NCI-H1048 (cell line): ENCODE results near the gene SMIM24.

Experiments
- DNase-seq: peaks from one replicate; lab custom pipeline; 2025; lab: John Stamatoyannopoulos, UW

The SMIM24 gene

DNA sequence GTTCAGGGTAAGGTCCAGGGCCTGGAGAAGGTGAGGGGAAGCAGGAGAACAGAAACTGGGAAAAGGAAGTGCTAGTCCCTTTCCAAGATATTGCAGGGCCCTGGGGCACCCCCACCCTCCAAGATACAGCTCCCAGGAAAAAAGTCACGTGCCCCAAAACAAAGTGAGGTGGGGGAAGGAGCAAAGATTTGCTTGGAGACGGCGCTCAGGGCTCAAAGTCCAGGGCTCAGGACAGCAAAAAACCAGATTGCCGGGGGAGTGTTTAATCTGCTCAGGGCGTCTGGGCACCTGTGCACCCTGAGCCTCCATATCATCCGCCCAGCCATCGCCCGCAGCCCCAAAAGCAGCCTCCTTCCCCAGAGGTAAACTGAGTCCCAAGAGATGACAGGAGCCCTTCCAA lies 6.3 kb downstream of the SMIM24 start:
- DNase-seq = no peak

DNA sequence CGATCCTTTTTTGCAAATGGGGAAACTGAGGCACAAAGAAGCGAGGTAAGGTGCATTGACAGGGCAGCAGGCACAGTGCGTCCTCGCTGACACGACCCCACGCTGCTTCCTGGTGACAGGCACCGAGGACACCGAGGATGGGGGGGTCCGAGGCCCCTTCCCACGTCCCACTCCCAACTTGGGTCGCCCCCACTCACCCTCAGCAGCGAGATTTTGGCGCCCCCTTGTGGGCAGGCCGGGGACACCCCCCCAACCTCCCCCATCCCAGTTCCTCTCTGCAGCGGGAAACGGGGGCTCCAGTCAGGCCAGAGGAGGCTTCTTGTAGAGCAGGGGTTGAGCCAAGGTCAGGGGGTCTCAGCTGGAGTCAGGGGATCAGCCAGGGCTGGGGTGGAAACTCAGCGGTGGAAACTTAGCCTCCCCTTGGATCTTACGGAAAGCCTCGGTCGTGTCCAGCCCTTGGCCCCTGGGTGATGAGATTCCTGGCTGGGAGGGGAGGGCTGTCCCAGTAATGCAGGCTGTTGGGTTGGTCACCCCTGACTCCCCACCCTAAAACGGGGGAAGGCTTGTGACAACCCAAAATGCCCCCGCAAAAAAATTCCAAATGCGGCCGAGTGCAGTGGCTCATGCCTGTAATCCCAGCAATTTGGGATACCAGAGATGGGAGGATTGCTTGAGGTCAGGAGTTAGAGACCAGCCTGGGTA lies 8.2 kb downstream of the SMIM24 start:
- DNase-seq = no peak

DNA sequence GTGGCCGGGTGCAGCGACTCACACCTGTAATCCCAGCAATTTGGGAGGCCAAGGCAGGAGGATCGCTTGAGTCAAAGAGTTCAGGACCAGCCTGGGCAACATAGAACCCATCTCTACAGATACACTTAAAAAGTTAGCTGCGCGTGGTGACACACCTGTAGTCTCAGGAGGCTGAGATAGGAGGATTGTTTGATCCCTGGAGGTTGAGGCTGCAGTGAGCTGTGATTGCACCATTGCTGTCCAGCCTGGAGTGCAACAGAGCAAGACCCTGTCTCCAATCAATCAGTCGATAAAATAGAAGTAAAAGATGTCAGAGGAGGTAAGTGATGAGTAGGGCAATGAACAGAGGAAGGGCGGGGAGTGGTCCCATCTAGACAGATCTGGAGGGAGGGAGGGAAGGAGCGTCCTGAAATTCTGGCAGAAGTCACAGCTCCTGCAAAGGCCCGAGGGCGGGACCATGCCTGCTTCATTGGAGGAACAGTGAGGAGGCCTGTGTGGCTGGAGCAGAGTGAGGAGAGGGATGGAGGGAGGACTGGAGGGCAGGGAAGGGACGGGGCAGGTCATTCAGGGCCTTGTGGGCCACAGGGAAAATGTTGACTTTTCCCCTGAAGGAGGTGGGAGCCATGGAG lies 9.7 kb downstream of the SMIM24 start:
- DNase-seq = no peak

DNA sequence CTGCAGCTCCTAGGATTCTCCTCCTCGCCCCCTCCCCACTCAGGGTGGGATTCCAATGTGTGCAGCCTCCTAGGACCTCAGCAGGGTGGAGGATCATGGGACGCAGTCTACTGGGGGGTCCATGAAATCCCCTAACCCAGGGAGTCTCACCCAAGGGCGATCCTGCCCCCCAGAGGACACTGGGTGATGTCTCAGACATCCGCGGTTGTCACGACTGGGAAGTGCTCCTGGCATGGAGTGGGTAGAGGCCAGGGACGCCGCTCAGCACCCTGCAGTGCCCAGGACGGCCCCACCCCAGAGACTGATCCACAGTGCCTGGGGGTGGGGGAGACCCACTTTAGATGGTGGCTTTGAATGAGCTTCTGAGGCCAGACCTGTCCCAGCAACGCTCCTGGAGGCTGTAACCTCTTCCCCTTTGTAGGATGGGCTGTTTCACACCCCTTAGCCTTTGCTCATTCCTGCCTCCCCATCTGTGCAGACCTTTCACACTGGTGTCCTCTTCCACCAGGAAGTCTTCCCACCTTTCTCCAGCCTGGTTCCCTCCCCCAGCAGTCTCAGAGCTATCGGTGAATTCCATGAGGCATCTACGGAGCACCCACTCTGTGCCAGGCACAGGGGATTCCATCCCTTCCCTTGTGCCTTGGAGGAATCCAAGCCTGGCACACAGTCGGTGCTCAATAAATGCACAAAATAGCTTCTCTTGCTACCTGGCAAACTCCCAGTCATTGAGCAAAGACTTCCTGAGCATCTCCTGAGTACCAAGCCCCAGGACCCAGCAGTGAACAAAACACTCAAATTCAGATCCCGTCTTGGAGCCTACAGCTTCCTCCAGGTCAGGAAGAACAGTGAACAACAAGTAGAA lies 10.5 kb downstream of the SMIM24 start:
- DNase-seq = no peak

DNA sequence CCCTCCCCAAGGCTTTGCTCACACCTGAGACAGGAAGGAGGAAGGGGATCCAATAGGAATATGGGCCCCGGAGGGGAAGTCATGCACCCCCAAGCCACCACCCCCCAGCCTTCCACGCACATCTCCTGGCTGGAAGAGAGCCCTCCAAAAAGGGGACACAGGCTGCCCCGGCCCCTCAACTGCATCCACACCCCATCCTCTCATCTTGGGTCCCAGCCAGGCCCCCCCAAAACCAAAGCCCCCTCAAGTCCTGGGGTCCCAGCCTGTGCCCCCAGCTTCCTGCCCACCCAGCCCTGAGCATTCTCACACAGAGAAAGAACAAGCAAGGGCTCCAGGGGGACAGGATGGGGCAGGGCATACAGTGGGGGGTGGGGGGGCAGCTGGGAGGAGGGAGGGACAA lies 12.1 kb downstream of the SMIM24 start:
- no peak for DNase-seq

DNA sequence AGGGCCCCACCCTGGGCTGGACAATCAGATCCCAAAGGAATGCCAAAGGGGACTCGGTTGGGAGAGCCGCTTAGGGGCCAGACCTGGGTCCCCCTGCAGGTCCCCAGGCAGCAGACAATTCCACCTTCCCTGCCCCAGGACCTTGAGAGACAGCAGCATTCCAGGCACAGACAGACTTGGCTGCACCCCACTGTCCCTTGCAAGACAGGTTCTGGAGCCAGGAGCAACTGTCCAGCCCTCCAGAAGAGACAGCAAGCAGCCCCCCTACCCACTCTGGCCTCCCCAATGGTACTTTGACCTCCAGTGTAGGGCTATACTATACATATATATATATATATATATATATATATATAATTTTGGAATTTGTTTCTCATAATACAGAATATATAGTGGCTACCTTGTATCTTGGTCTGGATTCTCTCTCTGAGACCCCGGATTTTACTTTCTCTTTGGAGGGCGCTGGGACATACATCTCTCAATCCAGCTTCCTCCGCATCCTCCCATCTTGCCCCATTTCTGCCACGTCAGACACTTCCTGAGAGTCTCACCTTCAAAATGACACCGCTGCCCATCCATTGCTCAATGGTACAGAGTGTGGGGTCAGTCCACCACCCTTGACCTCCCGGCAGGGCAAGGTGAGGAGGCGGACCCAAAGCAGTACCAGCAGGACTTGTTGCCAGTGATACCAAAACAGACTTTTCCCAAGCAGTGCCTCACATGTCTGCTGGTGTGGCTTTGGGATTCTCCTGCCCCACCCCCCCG lies 12.7 kb downstream of the SMIM24 start:
- DNase-seq = no peak

DNA sequence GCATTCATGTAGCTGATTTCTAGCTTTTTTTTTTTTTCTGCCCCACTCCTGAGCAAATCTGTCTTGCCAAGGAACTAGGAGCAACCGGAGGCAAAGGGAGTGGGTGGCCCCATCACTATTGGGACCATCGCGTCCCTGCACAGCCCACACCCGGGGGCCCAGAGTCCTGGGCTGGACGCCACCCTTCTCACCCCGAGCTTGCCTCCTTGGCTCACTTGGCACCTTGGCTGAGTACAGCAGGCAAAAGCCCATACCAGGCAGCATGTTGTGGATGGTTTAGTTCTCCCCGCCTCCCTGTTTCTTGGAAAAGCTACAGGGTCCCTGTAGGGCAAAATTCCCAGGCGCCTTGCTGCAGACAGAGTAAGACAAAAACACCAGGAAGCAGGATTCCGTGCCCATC lies 13.7 kb downstream of the SMIM24 start:
- DNase-seq = no peak

DNA sequence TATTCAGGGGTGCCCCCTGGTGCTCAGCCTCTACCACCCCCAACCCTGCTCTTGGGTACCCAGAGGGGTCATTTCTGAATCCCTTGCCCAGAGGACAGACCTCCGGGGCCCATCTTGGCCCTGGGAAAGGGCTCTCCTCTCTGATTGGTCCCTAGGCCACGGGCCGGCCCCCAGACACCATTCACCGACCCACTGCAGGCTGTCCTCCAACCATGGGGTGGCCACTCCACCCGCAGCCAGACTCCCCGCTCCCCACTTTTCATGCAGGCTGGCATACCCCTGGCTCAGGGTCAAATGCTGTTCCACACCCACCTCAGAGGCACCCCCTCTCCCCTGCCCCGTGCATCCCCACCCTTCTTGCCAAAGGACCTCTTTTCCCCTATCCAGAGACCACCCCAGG lies 14.8 kb downstream of the SMIM24 start:
- DNase-seq = no peak

DNA sequence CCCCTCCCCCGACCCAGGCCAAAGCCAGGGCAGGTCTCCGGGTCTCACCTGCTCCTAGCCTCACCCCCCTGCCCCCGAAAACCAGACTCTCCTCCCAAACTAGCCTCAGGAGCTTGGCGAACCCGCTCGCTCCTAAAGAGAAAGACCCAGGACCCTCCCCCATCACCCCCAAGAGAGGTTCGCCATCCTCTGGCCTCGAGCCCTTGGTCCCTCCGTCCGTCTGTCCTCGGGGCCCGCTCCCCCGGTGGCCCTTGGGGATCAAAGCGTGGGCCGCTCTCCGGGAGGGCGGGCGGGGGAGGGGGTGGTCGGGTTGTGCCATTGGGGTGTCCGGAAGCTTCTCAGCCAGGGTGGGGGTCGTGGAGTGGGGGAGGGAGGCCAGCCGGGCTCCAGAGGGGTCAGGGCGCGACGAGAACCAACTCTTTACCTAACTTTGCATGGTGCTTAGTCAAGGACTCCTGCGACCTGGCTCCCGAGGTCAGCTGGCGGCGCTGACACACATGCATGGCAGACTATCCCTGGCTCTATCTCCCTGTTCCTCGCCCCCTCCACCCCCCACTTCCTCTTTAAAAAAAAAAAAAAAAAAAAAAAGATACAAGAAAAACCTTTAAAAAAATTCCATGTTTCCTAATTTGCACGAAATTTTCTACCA lies 15.6 kb downstream of the SMIM24 start:
- no peak for DNase-seq

DNA sequence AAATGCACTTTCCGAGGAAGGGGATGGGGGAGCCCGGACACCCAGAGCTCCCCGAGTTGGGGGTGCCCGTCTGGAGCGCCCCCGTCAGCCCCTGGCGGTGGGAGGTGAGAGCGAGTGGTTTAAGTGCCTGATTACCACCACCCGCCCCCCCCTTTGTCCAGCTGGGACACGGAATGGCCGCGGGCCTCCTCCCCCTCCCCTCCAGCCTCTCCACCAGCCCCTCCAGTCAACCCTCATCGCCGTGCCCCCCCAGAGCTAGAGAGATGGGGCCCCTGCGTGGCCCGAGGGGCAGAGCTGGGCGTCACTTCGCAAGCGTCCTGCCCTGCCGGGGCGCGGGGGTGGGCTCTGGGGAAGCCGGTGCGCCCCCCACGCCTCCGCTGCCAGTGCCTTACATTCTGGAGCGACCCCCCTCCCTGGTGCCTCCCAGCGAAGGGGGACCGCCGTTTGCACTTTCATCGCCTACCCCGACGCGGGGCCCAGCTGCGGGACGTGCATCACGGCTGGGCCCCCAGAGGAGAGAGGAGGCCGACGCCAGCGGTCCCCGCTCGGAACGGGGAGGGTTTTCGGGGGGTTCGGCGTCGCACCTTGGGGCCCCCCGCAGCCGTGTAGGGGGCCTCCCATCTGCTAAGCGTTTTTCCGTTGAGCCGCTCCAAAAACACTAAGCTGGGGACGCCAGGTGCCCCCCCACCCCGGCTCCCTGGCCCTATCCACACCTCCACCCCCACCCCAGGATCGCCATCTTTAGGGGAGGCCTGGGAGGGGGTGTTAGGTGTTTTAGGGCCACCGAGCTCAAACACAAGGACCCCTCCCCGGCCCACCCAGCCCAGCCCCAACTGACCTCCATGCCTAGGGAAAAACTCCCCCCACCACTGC lies 16.4 kb downstream of the SMIM24 start:
- DNase-seq = no peak

DNA sequence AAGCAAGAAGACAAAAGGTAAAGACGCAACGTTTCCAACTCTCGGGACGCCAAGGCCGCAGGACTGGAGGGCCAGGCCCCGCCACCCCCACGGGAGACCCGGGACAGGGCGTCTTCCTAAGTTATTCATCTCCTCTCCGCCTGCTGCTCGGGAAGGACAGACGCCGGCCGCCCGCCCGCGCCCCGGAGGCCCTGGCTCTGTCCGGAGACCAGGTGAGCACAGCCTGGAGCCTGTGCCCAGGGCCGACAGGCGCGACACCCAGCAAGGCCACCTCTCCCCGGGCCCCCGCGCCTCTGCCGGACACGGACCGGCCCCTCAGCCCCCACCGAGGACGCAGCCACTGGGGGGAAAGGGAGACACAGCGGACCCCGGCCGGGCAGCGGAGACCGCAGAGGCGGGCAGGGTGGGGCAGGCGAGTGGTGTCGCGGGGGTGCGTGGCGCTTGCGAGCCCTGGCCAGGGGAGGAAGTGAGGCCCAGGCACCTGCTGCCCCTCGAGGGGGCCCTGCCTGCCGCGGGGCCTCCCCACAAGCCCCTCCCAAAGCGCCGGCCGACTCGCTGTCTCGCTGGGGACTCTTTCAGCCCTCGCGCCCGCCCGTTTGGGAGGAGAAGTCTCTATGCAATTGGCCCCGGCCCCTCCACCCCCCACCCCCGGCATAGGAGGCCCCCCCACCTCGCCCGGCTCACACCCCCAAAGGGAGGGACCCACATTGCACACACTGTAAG lies 17.2 kb downstream of the SMIM24 start:
- DNase-seq = no peak

DNA sequence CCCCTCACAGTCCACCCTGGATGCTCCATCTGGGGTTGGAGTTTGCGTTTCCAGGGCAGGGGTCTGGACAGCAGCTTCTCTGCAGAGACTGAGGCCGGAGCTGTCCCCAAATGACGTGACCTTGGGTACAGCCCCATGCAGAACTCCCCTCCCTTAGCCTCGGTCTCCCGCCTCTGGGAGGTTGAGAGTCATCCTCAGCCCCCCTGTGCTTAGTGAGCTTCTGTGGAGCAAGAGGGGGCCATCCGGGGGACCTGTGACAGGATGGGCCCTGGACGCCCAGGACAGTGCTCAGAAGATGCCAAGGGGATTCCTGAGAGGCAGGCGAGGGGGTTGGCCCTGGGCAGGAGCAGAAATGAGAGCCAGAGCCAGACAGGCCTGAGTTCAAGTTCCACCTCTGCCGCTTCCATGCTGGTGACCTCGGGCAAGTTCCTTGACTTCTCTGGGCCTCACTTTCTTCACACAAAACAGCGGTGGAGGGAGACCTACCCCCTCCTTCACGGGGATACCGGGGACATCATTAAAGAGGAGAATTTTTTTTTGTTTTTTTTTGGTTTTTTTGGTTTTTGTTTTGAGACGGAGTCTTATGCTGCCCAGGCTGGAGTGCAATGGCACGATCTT lies 20.3 kb downstream of the SMIM24 start:
- no peak for DNase-seq

DNA sequence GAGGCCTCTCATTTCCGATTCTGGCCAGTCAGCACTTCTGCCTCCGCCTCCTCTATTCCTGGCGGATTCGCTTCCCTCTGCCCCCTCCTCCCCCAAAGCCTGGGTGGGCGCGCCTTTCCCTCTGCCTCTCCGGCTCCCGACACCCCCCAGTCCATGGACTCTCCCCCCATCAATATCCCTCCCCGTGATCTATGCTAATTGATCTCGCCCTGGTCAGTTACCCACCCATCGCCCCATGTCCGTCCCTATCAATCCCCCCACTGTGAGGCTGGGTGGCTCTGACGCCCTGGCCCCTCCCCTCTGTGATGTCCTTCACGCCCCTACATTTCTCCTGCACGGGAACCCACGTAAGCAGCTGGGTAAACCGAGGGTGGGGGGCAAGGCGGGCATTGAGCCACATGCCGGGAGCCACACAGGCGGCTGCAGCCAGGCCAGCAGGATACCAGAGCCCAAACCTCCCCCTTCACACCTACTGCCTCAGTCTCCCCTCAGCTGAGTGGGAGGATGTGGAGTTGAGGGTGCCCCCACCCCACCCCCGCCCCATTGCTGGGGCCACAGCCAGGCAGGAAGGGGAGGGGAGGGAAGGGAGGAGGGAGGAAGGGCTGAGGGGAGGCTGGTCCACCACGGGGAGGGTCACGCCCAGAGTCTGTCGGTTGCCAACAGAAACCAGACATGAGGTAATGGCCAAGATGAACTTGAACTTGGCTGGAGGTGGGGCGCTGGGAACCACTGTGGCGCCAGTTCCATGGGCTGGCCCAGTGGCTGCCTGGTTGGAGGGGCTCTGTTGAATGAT lies 21.0 kb downstream of the SMIM24 start:
- DNase-seq = no peak

DNA sequence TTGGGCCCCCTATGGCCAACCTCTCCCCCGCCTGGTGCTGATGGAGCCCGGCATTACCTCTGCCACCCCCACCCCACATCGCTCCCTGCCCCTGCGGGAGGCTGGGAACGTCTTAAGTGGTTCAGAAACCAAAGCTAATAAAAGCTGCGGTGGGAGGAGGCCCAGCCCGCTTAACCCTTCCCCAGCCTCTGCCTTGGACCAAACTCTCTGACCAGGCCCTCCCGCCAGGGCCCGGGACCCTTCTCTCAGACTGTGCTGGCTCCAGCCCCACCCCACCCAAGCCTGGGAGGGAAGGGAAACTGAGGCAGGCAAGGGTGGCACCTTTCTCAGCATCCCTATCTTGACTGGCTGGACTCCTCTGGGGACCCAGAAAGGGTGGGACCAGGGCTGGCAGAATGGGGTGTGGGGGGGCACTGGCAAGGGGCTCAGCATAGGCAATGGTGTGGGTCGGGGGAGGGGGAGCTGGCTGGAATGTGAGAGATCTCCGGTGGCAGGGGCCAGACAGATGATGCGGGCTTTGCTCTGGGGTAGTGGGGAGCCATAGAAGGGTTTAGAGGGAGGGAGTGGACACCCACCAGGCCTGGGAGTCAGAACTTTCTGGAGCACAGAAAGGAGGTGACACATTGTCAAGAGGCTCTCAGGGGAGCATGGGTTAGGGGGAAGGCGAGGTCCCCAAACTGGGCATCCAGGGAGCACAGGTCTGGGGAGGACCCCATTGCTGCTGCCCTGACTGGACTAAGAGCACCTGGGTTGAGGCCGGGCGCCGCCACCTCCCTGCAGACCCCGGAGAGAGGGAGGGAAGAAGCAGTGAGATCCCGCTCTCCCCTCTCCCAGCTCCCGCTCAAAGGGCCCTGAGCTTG lies 21.9 kb downstream of the SMIM24 start:
- DNase-seq = no peak

DNA sequence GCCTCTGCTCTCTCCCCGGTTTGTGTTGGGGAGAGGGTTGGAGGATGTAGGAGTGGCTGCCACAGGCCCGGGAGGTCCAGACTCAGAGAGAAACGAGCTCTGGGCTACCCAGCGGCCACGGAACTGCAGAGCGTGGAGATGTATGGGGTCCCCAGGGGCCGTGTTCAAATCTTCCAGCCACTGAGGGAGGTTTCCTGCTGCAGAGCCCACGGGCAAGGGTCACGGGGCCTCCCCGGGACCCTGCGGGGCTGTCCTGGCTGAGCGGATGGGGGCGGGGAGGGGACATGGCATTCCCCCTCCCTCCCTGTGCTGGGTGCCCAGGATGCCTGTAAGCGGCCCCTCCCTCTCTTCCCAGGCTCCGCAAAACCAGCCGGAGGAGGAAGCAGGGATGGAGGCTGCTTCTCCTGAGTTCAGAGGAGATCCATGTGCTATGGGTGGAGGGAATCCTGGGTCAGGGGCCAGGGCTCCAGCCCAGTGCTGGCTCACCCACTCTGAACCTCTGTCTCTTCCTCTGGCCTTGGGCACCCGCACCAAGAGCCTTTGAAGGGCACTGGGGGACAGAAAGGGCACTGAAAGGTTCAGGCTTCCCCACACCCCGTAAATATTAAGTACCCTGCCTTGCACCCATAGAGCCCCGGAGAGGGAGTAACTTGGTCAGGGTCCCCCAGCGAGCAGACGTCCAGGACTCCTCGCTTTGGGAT lies 22.6 kb downstream of the SMIM24 start:
- DNase-seq = no peak

DNA sequence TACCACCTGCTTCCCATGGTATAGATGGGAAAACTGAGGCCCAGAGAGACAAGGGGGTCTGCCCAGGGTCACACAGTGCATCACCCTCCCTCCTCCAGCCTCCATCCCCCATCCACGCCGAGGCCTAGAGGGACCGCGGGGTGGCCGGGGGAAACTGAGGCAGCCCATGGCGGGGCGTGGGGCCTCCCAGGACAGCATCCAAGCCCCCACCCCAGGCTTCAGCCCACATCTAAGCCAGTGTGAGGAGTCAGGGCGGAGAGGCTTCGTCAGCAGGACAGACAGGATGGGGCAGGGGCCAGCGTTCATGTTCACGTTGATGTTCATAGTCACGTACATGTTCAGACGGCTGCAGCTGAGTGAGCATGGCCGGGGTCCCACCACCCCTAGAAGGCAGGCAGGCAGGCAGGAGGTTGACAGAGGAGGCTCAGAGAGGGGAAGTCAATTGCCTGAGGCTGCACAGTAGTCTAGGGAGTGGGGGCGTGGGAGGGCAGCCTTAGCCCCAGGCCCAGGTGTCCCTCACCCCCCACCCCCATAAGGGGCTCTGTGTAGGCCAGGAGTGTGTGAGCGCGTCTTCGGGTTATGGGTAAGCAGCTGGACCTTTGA lies 23.3 kb downstream of the SMIM24 start:
- no peak for DNase-seq
